Measurements from ENCODE around the gene QSOX1.
"Not testable (repeated sequence)": the region's sequence is repeated elsewhere in the genome, so short reads cannot be mapped to it uniquely, and the experiment has no call there.

QSOX1 gene

DNA sequence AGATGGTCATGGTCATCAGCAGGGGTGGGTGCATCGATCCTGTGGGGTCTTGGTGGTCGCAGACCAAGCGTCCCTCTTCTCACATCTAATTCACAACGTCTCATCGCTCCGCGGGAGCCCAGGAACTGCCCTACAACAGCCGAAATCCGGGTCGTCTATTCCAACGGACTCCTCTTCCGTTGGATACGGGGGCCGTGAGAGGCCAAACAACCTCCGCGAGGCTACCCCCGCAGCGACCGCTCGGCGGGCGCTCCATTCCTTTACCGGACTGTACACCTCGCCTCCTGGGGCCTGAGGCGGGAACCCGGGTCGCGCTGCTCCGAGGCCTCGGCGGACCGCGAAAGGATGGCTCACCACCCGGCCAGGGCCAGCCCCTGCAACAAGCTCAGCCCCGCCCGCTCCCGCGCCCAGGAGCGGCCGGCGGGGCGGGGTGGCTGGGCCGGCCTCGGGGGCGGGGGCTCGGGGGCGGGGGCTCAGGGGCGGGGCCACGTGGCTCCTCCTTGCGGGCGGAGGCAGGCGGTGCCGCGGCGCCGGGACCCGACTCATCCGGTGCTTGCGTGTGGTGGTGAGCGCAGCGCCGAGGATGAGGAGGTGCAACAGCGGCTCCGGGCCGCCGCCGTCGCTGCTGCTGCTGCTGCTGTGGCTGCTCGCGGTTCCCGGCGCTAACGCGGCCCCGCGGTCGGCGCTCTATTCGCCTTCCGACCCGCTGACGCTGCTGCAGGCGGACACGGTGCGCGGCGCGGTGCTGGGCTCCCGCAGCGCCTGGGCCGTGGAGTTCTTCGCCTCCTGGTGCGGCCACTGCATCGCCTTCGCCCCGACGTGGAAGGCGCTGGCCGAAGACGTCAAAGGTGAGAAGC, at the start of gene QSOX1:
TSS of gene QSOX1 (plus strand) at position 545 of the 857 bp plus-strand sequence. CDS start at position 584, 39 bp downstream.
- no peak for FAIRE-seq

DNA sequence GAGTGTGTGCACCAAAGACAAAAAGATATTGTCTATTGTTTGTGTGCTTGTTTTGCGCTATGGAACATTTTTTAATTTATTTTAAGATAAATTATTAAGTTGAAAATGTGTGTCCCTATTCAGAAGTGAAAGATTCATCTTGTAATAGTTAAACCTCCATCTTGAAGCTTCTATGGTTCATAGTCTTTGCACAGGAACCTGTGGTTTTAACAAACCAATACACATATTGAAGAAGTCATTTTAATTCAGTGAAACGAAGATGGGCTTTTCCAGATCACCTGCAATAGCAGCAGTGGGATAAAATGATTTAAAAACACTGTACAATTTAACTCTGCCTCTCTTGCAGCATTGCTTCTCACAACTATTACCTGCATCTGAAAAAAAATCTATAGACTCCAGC, 42.6 kb upstream of the QSOX1 start:
- no peak for FAIRE-seq

DNA sequence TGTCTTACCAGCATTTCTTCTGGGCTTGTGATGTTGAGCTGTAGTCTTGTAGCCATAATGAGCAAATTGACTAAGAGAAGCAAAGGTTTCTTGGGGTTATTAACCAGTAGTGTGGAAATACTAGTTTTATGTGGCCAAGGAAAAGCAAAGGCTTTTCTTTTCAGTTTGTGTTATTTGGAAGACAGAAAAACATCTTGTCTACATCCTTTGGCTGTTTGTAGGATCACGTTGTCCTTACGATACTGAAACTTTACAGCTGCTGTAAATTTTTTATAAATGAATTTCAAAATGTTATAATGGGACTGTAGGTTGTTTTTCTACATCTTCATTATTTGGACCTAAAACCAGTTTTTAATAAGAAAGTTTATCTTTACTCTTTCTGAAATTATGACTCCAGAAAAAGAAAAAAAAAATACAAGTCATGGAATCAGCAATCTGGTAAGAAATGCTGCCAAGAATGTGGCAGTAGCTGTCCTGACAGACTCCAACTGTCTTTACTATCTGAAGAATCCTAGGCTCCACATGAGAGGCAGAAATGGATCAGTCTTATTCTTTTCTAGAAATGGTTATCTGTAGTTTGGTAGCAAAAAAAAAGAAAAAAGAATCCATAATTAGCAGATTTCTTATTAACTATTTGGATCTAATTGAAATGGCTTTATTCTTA, 41.6 kb upstream of the QSOX1 start:
- peak; percentile 88 for FAIRE-seq

GRCh38 chr1:180114396-180114945, 40.2 kb upstream of the QSOX1 start:
- no peak for FAIRE-seq

DNA sequence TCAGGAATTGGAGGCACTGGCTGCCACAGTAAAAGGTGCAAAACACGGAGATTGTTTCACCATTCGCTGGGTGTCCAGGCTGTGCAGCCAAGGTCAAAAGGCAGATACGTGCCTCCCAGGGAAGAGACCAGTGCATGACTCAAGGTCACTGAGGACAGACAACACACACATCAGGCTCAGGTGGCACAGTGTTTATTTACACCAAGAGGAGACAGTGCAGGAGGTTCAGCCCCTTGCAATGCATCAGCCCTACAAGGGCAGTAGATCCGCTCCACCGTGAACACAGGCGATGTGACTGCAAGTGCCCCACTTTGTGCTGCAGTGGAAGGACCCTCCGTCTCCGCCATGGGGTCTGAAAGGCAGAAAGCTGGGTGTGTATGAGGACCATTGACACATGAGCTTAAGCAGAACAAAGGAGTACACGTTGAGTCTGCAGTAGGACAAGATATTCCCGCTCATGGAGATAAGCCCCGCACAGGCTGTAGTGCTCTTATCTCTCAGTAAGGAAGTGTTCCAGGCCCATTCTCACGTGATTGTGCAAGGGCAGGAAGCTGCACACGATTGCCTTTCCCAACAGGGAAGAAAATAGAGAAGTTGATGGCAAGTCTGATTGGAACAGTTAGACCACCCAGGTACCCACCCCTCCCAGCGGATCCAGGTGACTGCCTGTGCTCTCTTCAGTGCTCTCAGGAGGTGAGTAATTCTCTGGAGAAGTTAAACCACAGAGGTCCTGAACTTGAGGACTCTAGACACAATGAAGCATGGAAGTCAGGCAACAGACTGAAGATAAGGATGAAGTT, 37.5 kb upstream of the QSOX1 start:
- no peak for FAIRE-seq

- FAIRE-seq = no peak
Observed at GRCh38 chr1:180117764-180118116, 36.9 kb upstream of the QSOX1 start.

DNA sequence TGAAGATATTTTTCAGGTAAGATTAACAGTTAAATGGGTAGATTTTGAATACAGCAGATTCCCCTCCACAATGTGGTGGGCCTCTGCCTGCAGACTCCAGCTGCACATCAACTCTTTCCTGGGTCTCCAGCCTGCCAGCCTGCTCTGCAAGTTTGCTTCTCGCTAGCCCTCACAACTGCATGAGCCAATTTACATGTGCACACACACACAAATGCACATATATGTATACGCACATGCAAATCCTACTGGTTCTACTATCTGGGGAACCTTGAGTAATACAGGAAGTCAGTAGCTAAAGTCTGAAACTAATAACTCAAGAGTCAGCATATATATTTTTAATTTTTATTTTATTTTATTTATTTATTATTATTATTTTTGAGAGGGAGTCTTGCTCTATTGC, 34.8 kb upstream of the QSOX1 start:
- FAIRE-seq = no peak

- FAIRE-seq = no peak
Observed at GRCh38 chr1:180123463-180123936, 31.2 kb upstream of the QSOX1 start.

DNA sequence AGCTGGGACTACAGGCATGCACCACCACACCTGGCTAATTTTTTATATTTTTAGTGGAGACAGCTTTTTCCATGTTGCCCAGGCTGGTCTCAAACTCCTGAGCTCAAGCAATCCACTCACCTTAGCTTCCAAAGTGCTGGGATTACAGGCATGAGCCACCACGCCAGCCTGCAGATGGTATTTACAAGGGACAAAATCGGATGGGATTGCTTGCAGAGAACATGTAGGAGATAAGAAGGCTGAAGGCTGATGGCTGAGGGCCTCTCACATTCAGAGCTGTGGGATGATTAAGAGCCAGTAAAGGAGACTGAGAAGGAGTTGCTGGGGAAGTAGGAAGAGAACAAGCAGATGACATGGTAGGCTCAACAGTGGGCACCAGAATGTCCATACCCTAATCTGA, 24.0 kb upstream of the QSOX1 start:
- FAIRE-seq = no peak

DNA sequence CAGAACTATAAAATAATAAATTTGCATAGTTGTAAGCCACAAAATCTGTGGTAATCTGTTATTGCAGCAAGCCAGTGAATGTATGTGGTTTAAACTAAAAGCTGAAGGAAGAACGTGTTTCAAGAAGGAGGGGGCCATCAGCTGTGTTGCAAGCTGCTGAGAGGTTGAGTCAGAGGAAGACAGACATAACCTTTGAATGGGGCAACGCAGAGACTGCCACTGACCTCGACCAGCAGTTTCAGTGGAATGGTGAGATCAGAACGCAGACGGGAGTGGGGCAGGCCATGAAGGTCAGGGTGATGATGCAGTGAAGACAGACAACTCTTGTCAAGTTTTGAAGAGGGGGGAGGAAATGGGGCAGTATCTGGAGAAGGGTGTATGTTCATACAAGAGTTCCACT, 23.2 kb upstream of the QSOX1 start:
- FAIRE-seq = no peak

- no peak for FAIRE-seq
Observed at GRCh38 chr1:180133193-180133592, 21.5 kb upstream of the QSOX1 start.

GRCh38 chr1:180133688-180134087, 21.0 kb upstream of the QSOX1 start:
- not testable (repeated sequence) for FAIRE-seq

DNA sequence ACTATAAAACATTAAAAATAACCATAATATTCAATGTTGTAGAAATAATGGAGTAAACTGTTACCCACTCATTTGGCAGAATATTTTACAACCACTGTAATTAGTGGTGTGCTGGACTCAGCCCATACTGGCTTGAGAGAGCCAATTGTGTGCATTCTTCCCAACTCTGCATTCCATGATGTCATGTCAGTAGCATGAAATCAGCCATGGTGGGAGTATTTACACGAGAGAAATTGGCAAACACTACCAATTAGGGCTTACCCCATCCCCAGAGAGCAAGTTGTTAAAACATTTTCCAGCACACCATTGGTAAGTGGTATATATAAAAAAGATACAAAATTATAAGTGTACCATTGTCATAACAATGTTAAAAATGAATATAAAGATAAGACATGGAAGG, 19.1 kb upstream of the QSOX1 start:
- FAIRE-seq = no peak

DNA sequence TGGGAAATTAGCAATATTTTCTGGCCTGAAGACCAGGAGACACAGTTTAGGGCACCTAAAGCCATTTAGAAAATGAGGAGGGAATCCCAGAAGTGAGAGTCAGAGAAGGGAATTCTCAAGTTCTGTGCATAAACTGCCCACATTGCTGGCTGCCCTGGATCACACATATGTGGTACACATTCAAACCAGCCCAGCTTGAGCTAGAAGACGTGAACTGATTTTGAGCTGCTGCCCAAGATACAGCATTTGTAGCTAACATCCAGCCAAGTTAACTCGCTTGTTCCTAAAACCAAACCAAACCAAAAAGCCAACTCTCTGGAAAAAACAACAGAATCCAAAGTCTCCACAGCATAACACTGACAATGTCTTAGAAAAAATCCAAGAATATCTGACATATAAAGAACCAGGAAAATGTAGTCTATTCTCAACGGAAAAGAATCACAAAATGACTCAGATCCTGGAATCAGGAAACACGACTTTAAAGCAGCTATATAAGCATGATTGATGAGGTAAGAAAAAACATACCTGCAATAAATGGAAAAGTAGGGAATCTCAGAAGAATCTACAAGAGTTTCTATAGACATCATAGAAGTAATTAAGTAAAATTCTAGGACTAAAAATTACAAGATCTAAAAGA, 18.2 kb upstream of the QSOX1 start:
- no peak for FAIRE-seq

DNA sequence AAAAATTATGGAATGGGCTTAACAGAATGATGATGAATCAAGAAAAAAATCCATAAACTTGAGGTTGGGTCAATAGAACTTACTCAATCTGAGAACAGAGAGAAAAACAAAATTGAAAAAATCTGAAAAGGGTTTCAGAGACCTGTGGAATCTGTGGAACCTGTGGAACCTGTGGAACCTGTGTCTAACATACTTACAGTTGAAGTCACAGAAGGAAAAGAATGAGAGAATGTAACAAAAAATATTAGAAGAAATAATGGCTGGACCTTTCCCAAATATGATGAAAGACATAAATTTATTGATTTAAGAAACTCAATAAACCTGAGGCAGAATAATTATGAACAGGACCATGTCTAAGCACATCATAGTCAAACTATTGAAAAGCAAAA, 17.7 kb upstream of the QSOX1 start:
- FAIRE-seq = no peak

GRCh38 chr1:180137776-180138175, 16.9 kb upstream of the QSOX1 start:
- FAIRE-seq = no peak

DNA sequence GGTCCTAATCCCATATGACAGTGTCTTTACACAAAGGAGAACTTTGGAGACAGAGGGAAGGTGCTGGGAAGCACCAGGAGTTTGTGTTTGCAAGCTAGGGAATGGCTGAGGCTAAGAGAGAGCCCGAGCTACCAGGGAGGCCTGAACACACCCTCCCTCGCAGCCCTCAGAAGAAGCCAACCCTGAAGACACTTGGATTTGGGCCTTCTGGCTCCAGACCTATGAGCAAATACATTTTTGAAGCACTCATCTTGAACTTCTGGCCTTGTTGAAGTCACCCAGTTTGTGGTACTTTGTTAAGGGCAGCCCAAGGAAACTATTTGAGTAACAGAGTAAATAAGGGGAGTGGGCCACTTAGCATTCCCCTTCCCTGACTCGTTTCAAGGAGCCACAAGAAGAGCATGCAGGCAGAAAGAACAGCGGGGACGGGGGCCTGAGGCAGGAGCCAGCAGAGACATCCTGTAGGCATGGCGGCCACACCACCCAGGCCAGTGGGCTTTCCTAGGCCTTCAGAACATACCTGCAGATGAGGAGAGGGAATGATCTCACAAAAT, 13.2 kb upstream of the QSOX1 start:
- no peak for FAIRE-seq

DNA sequence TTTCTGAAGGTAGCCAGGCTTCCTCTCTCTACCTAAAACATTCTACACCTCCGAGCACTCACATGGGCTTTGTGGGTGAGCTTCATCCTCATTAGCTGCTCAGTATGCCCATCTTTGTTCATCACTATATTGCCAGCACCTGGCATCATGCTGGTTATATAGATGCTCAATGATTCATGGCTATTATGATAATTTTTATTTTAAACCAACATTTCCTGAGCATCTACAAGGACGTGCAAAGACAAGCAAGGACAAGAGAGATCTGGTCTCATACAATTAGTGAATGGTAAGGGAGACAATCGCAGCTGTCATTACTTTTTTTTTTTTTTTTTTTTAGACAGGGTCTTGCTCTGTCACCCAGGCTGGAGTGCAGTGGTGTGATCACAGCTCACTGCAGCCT, 11.3 kb upstream of the QSOX1 start:
- no peak for FAIRE-seq

- FAIRE-seq = no peak
Observed at GRCh38 chr1:180144659-180145357, 9.9 kb upstream of the QSOX1 start.

- no peak for FAIRE-seq
Observed at GRCh38 chr1:180145446-180145845, 9.2 kb upstream of the QSOX1 start.

DNA sequence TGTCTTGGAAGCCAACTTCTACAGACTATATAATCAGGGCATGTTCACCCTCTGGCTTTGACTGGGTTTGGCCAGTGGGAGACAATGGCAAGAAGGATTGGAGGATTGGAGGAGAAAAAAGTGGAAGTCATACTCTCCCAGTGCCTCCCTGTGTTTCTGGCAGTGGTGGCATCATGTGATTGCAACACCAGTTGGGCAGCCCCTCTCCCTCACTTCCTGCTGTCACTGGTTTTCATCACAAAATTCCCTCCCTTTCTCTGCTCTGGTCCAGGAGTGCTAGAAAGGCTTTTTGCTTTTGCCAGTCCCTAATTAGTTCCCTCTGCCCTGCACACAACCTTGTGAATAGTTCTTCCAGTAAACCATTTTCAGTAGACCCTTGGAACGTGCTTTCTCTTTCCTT, 3.7 kb upstream of the QSOX1 start:
- no peak for FAIRE-seq

GRCh38 chr1:180151508-180151907, 3.2 kb upstream of the QSOX1 start:
- FAIRE-seq = no peak
